ENCODE data around the gene CST9.
A peak's percentile ranks its signal among the peaks of the same experiment; 100 is the strongest.
"Not testable (repeated sequence)": the region's sequence is repeated elsewhere in the genome, so short reads cannot be mapped to it uniquely, and the experiment has no call there.

The CST9 gene

GRCh38 chr20:23622401-23622800 lies 16.7 kb upstream of the CST9 start:
- not testable (repeated sequence) for DNase-seq

- DNase-seq = not testable (repeated sequence)
Observed at GRCh38 chr20:23620670-23621386, 15.1 kb upstream of the CST9 start.

DNA sequence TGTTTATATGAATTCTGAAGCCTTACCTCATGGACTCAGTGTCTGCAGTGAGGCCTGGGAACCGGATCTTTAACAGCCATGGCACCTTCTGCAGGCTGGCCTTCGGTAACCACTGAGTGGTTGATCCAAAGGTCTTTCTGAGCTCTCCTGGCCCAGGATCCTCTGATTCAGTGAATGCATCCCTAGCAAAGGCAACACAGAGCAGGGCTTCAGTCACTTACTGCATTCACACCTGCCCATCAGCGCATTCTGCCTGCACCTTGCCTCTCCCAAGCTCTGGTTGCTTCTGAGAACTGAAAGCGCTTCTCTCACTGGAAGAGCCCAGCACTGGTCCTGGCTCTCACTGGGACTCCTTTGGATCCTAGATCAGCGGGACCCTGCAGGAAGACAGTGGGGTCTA lies 8.4 kb upstream of the CST9 start:
- no peak for DNase-seq

- DNase-seq = no peak
Observed at GRCh38 chr20:23613676-23614075, 8.0 kb upstream of the CST9 start.

GRCh38 chr20:23612396-23612795 lies 6.7 kb upstream of the CST9 start:
- DNase-seq = no peak

GRCh38 chr20:23609486-23610109 lies 3.9 kb upstream of the CST9 start:
- DNase-seq = no peak

DNA sequence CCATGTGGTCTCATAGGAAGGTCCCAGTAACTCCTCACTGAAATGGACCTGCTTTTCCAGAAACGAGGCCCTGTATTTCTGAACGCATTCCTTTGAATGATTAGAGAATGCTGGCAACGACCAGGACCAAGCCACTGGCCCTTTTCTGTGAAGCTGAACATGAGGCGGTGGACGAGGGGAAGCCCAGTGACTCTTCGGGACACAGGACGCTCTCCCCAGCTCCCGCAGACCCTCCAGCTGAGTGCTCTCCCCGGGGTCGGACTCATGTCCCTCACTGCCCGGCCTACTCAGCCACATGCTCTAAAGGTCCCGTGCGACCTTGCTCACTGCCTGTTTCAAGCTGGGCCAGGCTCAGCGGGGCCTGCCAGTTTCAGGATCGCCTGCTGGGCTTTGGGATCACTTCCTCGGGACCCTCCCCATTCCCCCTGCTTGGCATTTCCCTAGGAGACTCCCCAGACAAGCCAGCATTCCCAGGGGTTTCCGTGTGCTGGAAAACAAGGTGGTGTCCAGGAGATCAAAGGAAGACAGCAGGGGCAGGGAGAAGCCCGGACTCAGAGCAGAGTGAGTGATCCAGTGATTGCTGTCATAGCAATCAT lies 2.6 kb upstream of the CST9 start:
- no peak for DNase-seq

DNA sequence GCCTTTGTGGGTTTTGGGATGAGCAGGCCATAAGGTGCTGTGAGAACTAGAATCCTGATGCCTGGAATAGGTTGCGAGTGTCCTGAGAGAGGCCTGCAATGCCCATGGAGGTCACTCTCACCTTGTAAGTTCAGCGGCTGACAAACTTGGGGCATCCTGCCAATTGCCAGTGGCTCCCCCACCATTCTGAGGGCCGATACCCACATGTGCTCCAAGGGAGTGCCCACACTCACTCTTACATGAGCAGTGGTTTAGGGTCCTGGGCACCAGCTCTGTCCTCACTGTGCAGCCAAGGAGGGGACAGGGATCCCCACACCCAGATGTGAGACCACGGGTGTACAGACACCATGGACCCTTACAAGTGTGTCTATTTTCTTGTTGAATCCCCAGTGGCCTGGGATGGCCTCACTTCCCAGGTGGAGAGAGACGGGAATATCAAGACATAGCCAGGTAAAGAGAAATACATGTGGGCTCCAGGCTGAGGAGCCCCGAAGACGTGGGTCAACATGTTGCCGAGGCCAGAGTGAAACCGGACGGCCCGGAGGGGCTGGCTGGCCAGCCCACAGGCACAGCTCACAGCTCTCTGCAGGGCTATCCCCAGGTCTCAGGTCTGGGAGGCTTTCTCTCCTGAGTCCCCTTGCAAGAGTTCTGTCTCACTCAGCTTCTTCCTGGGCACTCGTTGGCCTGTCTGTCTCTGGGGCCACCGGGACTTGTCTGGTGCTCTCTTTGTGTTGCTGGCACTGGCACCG lies 2.0 kb upstream of the CST9 start:
- no peak for DNase-seq

DNA sequence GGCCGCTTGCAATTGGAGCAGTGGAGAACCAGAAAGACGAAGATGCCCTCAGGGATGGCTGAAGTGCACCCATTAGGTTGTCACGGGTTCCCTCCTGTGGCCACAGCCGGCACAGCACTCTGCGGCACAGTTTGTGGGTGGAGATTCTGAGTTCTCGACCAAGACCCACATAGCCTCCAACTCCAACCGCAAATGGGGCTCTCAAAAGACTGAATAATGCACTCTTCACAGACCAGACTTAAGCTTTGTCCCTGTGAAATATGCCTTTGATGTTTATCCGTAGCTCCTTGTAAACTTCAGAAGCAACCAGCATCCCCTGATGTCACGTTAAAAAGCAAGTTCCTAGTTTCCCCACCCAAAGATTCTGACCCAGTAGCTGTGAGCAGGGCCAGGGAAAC lies 934 bp upstream of the CST9 start:
- DNase-seq = peak; percentile 76 to 79

DNA sequence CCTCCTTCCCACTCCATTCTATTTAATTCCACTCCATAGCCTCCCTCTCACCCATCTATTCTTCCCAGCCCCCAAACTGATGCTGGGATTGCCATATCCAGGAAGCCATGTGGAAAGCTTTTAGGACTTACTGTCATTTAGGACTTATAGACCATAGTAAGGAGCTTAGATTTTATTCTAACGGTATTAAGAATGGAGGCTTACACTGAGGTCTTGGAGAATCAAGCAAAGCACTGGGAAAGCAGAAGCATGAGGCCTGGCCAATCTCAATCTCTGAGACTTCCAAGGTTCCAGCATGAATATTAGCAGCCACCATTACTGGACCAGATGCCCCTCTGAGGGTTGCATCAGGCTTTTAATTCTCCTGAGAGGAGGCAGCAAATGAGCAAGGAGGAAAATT lies 1.4 kb downstream of the CST9 start:
- DNase-seq = no peak

DNA sequence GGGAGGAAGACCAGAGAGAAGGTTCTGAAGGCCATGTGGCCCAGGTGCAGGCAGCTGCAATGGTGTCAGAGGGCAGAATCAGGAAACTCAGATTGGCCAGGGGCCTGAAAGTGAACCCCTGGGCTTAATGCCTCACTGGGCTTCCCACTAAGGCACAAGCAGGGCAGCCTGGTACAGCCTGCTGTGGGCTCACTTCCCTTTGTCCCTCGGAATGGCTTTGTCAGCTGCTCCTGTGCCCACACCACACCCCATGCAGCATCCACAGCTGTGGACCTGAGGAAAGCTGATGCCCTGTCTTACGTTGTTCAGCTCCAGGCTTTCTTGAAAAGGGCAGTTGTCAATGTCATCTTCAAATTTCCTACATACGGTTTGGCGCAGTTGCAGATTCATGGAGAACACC lies 2.4 kb downstream of the CST9 start:
- no peak for DNase-seq

- no peak for DNase-seq
Observed at GRCh38 chr20:23602699-23603098, 3.0 kb downstream of the CST9 start.

- DNase-seq = no peak
Observed at GRCh38 chr20:23602241-23602640, 3.5 kb downstream of the CST9 start.

DNA sequence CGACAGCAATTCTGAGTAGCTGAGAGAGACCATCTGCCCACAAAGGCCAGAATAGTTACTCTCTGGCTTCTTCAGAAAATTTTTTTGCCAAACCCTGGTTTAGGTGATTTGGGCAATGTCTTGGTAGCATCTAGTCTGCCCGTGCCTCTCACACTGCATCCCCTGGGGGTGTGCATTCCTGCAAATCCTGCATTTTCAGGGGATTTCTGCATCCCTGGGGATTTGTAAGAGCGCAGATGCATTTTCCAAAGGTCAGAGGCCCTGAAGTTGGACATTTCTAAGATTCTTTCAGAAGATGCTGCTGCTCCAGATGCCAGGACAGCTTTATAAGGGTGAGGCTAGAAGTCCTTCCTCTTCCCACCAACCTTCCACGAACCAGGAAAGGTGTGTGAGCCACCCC lies 4.0 kb downstream of the CST9 start:
- DNase-seq = no peak

GRCh38 chr20:23598481-23598880 lies 7.2 kb downstream of the CST9 start:
- no peak for DNase-seq

- no peak for DNase-seq
Observed at GRCh38 chr20:23596579-23597250, 9.0 kb downstream of the CST9 start.

GRCh38 chr20:23595941-23596340 lies 9.8 kb downstream of the CST9 start:
- no peak for DNase-seq

GRCh38 chr20:23588434-23589403 lies 17.0 kb downstream of the CST9 start:
- no peak for DNase-seq

- no peak for DNase-seq
Observed at GRCh38 chr20:23587631-23588030, 18.1 kb downstream of the CST9 start.

GRCh38 chr20:23586735-23587525 lies 18.8 kb downstream of the CST9 start:
- DNase-seq = no peak
